Ectodermal cell (in vitro differentiated cells): ENCODE results near the gene TMEM163.

Experiments
- H3K27ac ChIP-seq: 2 replicates; pipeline ENCODE4 v1.7.0; 2013; ENCODE audit warnings: mild to moderate bottlenecking, low read depth, low read length; ENCODE audit not compliant: insufficient read depth, poor library complexity, severe bottlenecking
- H3K27me3 ChIP-seq: 2 replicates; pipeline ENCODE4 v1.7.0; 2013; ENCODE audit warnings: mild to moderate bottlenecking, low read length; ENCODE audit not compliant: insufficient read depth, control insufficient read depth, poor library complexity, severe bottlenecking
- H3K36me3 ChIP-seq: one replicate; pipeline ENCODE4 v1.7.0; 2013; ENCODE audit warnings: low read length; ENCODE audit not compliant: control insufficient read depth, insufficient read depth
- H3K4me1 ChIP-seq: one replicate; pipeline ENCODE4 v1.7.0; 2013; ENCODE audit warnings: low read length; ENCODE audit not compliant: control insufficient read depth, insufficient read depth
- H3K4me3 ChIP-seq: 2 replicates; pipeline ENCODE4 v1.7.0; 2013; ENCODE audit warnings: low read depth, low read length, control low read depth; ENCODE audit not compliant: insufficient read depth
- H3K9me3 ChIP-seq: 2 replicates; pipeline ENCODE4 v1.7.0; 2013; ENCODE audit warnings: mild to moderate bottlenecking, low read length, moderate library complexity; ENCODE audit not compliant: control insufficient read depth
- WGBS, 2 experiments: methylation state at CpG; one replicate each; pipeline ENCODE4 v1.1.7; 2013; ENCODE audit warnings: missing lambda C conversion rate in 2 of 2; 5-methylcytosine and 5-hydroxymethylcytosine counted together

The TMEM163 gene

GRCh38 chr2:134713176-134713575 lies 5.6 kb downstream of the TMEM163 start:
- Histone ChIP-seq H3K36me3 (no peaks in the 10 kb centered on the region), H3K27ac (no peak overlapping the region), H3K9me3 (no peaks in the 10 kb centered on the region), H3K4me1 (peaks cover 8% of the 10 kb centered on the region), H3K4me3 (no peak overlapping the region), H3K27me3 (peaks cover 38% of the 10 kb centered on the region)
- WGBS, 2 experiments: 90 to 91% methylated on average over 11 of the region's 11 CpGs

- Histone ChIP-seq H3K27ac (no peak overlapping the region), H3K4me1 (peaks cover 4% of the 10 kb centered on the region), H3K4me3 (no peak overlapping the region), H3K27me3 (peaks cover 33% of the 10 kb centered on the region), H3K36me3 (no peaks in the 10 kb centered on the region), H3K9me3 (no peaks in the 10 kb centered on the region)
- 90 to 91% methylated on average over 3 to 4 of the region's 4 CpGs for WGBS, 2 experiments
Observed at GRCh38 chr2:134712736-134713135, 6.1 kb downstream of the TMEM163 start.

- Histone ChIP-seq H3K4me1 (no peaks in the 10 kb centered on the region), H3K36me3 (no peaks in the 10 kb centered on the region), H3K9me3 (no peaks in the 10 kb centered on the region), H3K4me3 (no peak overlapping the region), H3K27ac (no peak overlapping the region), H3K27me3 (peaks cover 29% of the 10 kb centered on the region)
- WGBS, 2 experiments: 80 to 83% methylated on average over 3 of the region's 3 CpGs
Observed at GRCh38 chr2:134712299-134712698, 6.5 kb downstream of the TMEM163 start.

GRCh38 chr2:134711692-134712091 lies 7.1 kb downstream of the TMEM163 start:
- Histone ChIP-seq H3K27me3 (peaks cover 23% of the 10 kb centered on the region), H3K27ac (no peak overlapping the region)
- 32 to 38% methylated on average over 3 of the region's 3 CpGs for WGBS, 2 experiments

GRCh38 chr2:134707330-134707676 lies 11.5 kb downstream of the TMEM163 start:
- H3K4me1 ChIP-seq: peaks cover 17% of the 10 kb centered on the region
- WGBS, 2 experiments: 94 to 98% methylated on average over 5 of the region's 5 CpGs
- H3K4me3 ChIP-seq: no peak overlapping the region
- no peak overlapping the region for H3K27ac ChIP-seq
- H3K9me3 ChIP-seq: no peaks in the 10 kb centered on the region
- H3K36me3 ChIP-seq: no peaks in the 10 kb centered on the region
- no peaks in the 10 kb centered on the region for H3K27me3 ChIP-seq

More at GRCh38 chr2:134711692-134712091, 7.1 kb downstream of the TMEM163 start:
- H3K36me3 ChIP-seq: no peaks in the 10 kb centered on the region
- H3K9me3 ChIP-seq: no peaks in the 10 kb centered on the region
- peaks cover 3% of the 10 kb centered on the region for H3K4me1 ChIP-seq
- H3K4me3 ChIP-seq: no peak overlapping the region

GRCh38 chr2:134706587-134707329 lies 12.0 kb downstream of the TMEM163 start:
- Histone ChIP-seq H3K27me3 (no peaks in the 10 kb centered on the region), H3K9me3 (no peaks in the 10 kb centered on the region), H3K27ac (no peak overlapping the region), H3K4me1 (peaks cover 17% of the 10 kb centered on the region), H3K36me3 (no peaks in the 10 kb centered on the region), H3K4me3 (no peak overlapping the region)
- WGBS, 2 experiments: 81% methylated on average over 18 of the region's 18 CpGs

- 63 to 66% methylated on average over 20 to 21 of the region's 21 CpGs for WGBS, 2 experiments
- no peaks in the 10 kb centered on the region for H3K27me3 ChIP-seq
- no peaks in the 10 kb centered on the region for H3K36me3 ChIP-seq
- H3K27ac ChIP-seq: no peak overlapping the region
- peaks cover 17% of the 10 kb centered on the region for H3K4me1 ChIP-seq
- H3K4me3 ChIP-seq: no peak overlapping the region
- H3K9me3 ChIP-seq: no peaks in the 10 kb centered on the region
Observed at GRCh38 chr2:134705861-134706586, 12.8 kb downstream of the TMEM163 start.

- no peaks in the 10 kb centered on the region for H3K27me3 ChIP-seq
- no peak overlapping the region for H3K27ac ChIP-seq
- no peaks in the 10 kb centered on the region for H3K36me3 ChIP-seq
- H3K9me3 ChIP-seq: no peaks in the 10 kb centered on the region
- no peak overlapping the region for H3K4me3 ChIP-seq
- WGBS, 2 experiments: 89% methylated on average over 4 of the region's 4 CpGs
- H3K4me1 ChIP-seq: peaks cover 17% of the 10 kb centered on the region
Observed at GRCh38 chr2:134704173-134704572, 14.6 kb downstream of the TMEM163 start.

- Histone ChIP-seq H3K4me3 (no peak overlapping the region), H3K27me3 (no peaks in the 10 kb centered on the region), H3K27ac (no peak overlapping the region), H3K4me1 (peaks cover 17% of the 10 kb centered on the region), H3K9me3 (no peaks in the 10 kb centered on the region), H3K36me3 (no peaks in the 10 kb centered on the region)
- WGBS, 2 experiments: no CpG with 5 or more reads among the region's 1 CpG
Observed at GRCh38 chr2:134703426-134703825, 15.4 kb downstream of the TMEM163 start.

GRCh38 chr2:134700730-134701129 lies 18.1 kb downstream of the TMEM163 start:
- Histone ChIP-seq H3K4me1 (peaks cover 4% of the 10 kb centered on the region), H3K27ac (no peak overlapping the region), H3K27me3 (no peaks in the 10 kb centered on the region), H3K4me3 (no peak overlapping the region), H3K9me3 (no peaks in the 10 kb centered on the region), H3K36me3 (no peaks in the 10 kb centered on the region)
- 78 to 95% methylated on average over 4 of the region's 5 CpGs for WGBS, 2 experiments
